ENCODE measurements around the gene DPP10. TPM values are rescaled to one million over a fixed set of nuclear protein-coding genes. Genes with fewer than 3 reads are reported as not detected.

The DPP10 gene
- total and polyA plus RNA-seq, 4 donors: 30.6 to 83.0 (median 48.0) TPM

DNA sequence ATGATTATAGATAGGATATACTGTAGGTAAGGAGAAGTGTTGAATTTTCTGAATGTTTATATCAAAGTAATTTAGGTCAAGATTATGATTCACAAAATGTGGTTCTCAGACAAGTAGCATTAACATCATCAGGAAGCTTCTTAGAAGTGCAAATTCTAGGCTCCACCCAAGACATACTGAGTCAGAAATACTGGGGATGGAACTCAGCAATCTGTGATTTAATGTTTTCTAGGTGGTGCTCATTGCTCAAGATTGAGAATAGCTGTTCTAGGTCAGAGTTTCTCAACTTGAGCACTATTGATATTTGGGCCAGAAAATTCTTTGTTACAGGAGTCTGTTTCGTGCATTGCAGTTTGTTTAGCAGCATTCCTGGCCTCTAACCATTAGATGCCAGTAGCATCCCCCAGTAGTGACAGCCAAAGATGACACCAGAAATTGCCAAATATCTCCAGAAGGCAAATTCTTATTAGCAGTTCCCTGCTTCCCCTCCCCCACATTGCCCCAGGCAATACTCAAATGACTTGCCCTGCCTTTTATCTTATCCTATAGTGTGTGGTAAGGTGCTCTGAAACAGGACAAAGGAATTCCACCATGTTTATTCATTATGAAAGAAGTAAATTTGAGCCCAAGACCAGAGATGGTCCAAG is 1001.2 kb downstream of the DPP10 start:
- 83% methylated on average over 1 of the region's 1 CpG for WGBS (ENCODE audit: insufficient coverage)

DNA sequence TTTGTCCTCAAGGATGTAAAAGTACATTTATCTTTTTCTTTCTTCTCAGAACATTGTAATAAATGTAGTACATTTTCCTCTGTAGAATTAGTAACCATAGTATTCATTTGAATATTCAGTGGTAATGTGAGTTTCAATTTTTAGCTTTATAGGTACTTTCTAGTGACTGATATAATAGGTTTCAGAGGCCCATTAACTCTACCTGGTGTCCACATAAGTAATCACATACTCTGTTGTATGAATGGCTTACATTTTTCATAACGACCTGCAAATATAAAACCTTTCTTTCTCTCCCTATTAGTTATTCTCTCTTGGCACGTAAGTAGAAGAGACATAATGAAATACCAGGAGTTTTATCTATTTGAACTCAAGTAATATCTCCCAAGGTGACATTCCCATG is 1017.6 kb downstream of the DPP10 start:
- no peaks in the 10 kb centered on the region for H3K4me1 ChIP-seq (ENCODE audit: control insufficient read depth, insufficient read depth, low read length)
- no peak overlapping the region for H3K27ac ChIP-seq (ENCODE audit: low read depth, low read length)
- no peak overlapping the region for H3K4me3 ChIP-seq (ENCODE audit: low read depth, low read length)
- DNase-seq (ENCODE audit: low read depth in 4 of 6, low spot score in 6 of 6): peak in 1 of 6 donors; percentile 22
- H3K27me3 ChIP-seq (ENCODE audit: control insufficient read depth, insufficient read depth, low read length): no peaks in the 10 kb centered on the region
- no peaks in the 10 kb centered on the region for H3K36me3 ChIP-seq (ENCODE audit: control insufficient read depth, insufficient read depth, low read length)
- no peaks in the 10 kb centered on the region for H3K9me3 ChIP-seq (ENCODE audit: control insufficient read depth, insufficient read depth, low read length)
- no CpG with 5 or more reads among the region's 2 CpGs for WGBS (ENCODE audit: insufficient coverage)

More for the DNA sequence above, 1001.2 kb downstream of the DPP10 start:
- no peaks in the 10 kb centered on the region for H3K9me3 ChIP-seq (ENCODE audit: control insufficient read depth, insufficient read depth, low read length)
- no peaks in the 10 kb centered on the region for H3K27me3 ChIP-seq (ENCODE audit: control insufficient read depth, insufficient read depth, low read length)
- H3K4me1 ChIP-seq (ENCODE audit: control insufficient read depth, insufficient read depth, low read length): no peaks in the 10 kb centered on the region
- no peaks in the 10 kb centered on the region for H3K36me3 ChIP-seq (ENCODE audit: control insufficient read depth, insufficient read depth, low read length)
- no peak overlapping the region for H3K27ac ChIP-seq (ENCODE audit: low read depth, low read length)
- H3K4me3 ChIP-seq (ENCODE audit: low read depth, low read length): no peak overlapping the region
- DNase-seq (ENCODE audit: low read depth in 4 of 6, low spot score in 6 of 6): no peak

DNA sequence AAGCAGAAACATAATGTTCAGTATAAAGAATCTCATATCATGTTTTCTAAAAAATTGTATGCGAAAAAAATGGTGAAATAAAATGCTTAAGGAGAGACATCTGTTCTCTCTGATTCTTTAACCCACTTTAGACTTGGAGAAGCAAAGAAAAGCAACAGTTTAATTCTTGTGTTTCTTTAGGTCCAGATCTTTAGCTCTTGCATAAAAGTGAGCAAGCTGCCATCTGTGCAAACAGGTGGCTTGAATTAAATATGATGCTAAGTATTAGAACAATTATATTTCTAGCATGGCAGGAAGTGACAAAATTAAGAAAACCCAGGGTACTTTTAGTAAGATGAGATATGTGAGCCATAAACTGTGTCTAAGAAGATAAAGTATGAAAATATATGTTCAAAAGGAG is 1038.3 kb downstream of the DPP10 start:
- Histone ChIP-seq H3K4me3 (ENCODE audit: low read depth, low read length) (no peak overlapping the region), H3K27ac (ENCODE audit: low read depth, low read length) (no peak overlapping the region), H3K4me1 (ENCODE audit: control insufficient read depth, insufficient read depth, low read length) (no peaks in the 10 kb centered on the region), H3K27me3 (ENCODE audit: control insufficient read depth, insufficient read depth, low read length) (no peaks in the 10 kb centered on the region), H3K9me3 (ENCODE audit: control insufficient read depth, insufficient read depth, low read length) (no peaks in the 10 kb centered on the region), H3K36me3 (ENCODE audit: control insufficient read depth, insufficient read depth, low read length) (no peaks in the 10 kb centered on the region)
- peak in 1 of 6 donors; percentile 47 for DNase-seq (ENCODE audit: low read depth in 4 of 6, low spot score in 6 of 6)
- WGBS (ENCODE audit: insufficient coverage): no CpG with 5 or more reads among the region's 1 CpG

DNA sequence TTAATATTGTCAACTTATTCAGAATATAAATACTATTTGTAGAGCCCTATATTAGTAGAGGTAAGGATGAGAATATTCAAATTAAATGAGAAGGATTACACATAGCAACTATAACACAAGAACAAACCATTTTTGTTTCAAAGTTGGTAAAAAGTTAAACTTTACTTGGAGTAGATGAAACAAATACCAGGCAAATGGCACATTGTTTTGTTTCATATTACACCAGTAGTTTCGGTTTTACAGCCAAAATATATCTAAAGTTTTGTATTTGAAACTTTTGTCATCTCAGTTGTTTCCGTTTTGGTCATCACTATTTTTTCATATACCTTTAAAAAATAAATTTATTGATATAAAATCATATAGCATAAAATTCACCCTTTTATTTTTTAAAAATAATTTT is 1039.4 kb downstream of the DPP10 start:
- H3K9me3 ChIP-seq (ENCODE audit: control insufficient read depth, insufficient read depth, low read length): no peaks in the 10 kb centered on the region
- DNase-seq (ENCODE audit: low read depth in 4 of 6, low spot score in 6 of 6): no peak
- H3K4me3 ChIP-seq (ENCODE audit: low read depth, low read length): no peak overlapping the region
- H3K36me3 ChIP-seq (ENCODE audit: control insufficient read depth, insufficient read depth, low read length): no peaks in the 10 kb centered on the region
- H3K27me3 ChIP-seq (ENCODE audit: control insufficient read depth, insufficient read depth, low read length): no peaks in the 10 kb centered on the region
- no peak overlapping the region for H3K27ac ChIP-seq (ENCODE audit: low read depth, low read length)
- no CpG with 5 or more reads among the region's 2 CpGs for WGBS (ENCODE audit: insufficient coverage)
- no peaks in the 10 kb centered on the region for H3K4me1 ChIP-seq (ENCODE audit: control insufficient read depth, insufficient read depth, low read length)

- Histone ChIP-seq H3K27ac (ENCODE audit: low read depth, low read length) (no peak overlapping the region), H3K4me1 (ENCODE audit: control insufficient read depth, insufficient read depth, low read length) (no peaks in the 10 kb centered on the region), H3K36me3 (ENCODE audit: control insufficient read depth, insufficient read depth, low read length) (no peaks in the 10 kb centered on the region), H3K4me3 (ENCODE audit: low read depth, low read length) (no peak overlapping the region), H3K9me3 (ENCODE audit: control insufficient read depth, insufficient read depth, low read length) (no peaks in the 10 kb centered on the region), H3K27me3 (ENCODE audit: control insufficient read depth, insufficient read depth, low read length) (no peaks in the 10 kb centered on the region)
- 61% methylated on average over 3 of the region's 4 CpGs for WGBS (ENCODE audit: insufficient coverage)
- peak in 3 of 6 donors; percentile 5 to 83 (median 56) for DNase-seq (ENCODE audit: low read depth in 4 of 6, low spot score in 6 of 6)
Measured at GRCh38 chr2:115483666-115484065, 1041.2 kb downstream of the DPP10 start.

- Histone ChIP-seq H3K27ac (ENCODE audit: low read depth, low read length) (no peak overlapping the region), H3K4me3 (ENCODE audit: low read depth, low read length) (no peak overlapping the region), H3K36me3 (ENCODE audit: control insufficient read depth, insufficient read depth, low read length) (no peaks in the 10 kb centered on the region), H3K9me3 (ENCODE audit: control insufficient read depth, insufficient read depth, low read length) (no peaks in the 10 kb centered on the region), H3K27me3 (ENCODE audit: control insufficient read depth, insufficient read depth, low read length) (no peaks in the 10 kb centered on the region), H3K4me1 (ENCODE audit: control insufficient read depth, insufficient read depth, low read length) (no peaks in the 10 kb centered on the region)
- no peak for DNase-seq (ENCODE audit: low read depth in 4 of 6, low spot score in 6 of 6)
- WGBS (ENCODE audit: insufficient coverage): 80% methylated on average over 1 of the region's 1 CpG
Measured at GRCh38 chr2:115484486-115484885, 1042.0 kb downstream of the DPP10 start.

- Histone ChIP-seq H3K4me1 (ENCODE audit: control insufficient read depth, insufficient read depth, low read length) (no peaks in the 10 kb centered on the region), H3K27me3 (ENCODE audit: control insufficient read depth, insufficient read depth, low read length) (no peaks in the 10 kb centered on the region), H3K9me3 (ENCODE audit: control insufficient read depth, insufficient read depth, low read length) (no peaks in the 10 kb centered on the region), H3K4me3 (ENCODE audit: low read depth, low read length) (no peak overlapping the region), H3K36me3 (ENCODE audit: control insufficient read depth, insufficient read depth, low read length) (no peaks in the 10 kb centered on the region), H3K27ac (ENCODE audit: low read depth, low read length) (no peak overlapping the region)
- WGBS (ENCODE audit: insufficient coverage): no CpG with 5 or more reads among the region's 4 CpGs
- DNase-seq (ENCODE audit: low read depth in 4 of 6, low spot score in 6 of 6): no peak
Measured at GRCh38 chr2:115484983-115485382, 1042.5 kb downstream of the DPP10 start.

DNA sequence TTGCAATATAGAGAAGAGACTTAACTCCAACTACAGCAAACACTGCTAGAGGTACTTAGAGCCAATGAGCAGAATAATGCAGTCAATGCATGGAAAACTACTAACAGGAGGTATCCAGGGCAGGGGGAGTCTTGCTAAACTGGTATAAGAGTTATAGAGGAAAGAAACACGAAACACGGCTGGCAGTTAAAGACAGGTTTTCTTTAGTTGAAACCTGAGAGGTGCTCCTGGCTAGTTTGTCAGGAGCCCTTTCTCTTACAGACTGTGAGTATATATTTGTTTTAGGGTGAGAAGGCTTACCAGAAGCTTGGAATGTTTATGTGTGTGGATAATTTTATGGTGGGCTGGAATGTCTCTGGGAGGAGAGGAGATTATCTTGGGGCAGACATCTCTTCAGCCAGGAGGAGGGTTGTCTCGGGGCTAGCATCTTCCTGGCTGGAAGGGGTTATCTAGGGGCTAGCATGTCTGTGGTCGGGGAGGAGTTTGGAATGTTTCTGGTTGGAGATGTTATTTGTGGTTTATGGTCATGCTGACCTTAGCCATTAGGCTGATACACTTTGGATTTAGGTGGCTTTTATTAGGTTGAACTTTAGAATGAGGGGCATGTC is 1048.8 kb downstream of the DPP10 start:
- no peaks in the 10 kb centered on the region for H3K9me3 ChIP-seq (ENCODE audit: control insufficient read depth, insufficient read depth, low read length)
- H3K27ac ChIP-seq (ENCODE audit: low read depth, low read length): no peak overlapping the region
- H3K36me3 ChIP-seq (ENCODE audit: control insufficient read depth, insufficient read depth, low read length): no peaks in the 10 kb centered on the region
- no peak for DNase-seq (ENCODE audit: low read depth in 4 of 6, low spot score in 6 of 6)
- 87% methylated on average over 4 of the region's 4 CpGs for WGBS (ENCODE audit: insufficient coverage)
- no peaks in the 10 kb centered on the region for H3K4me1 ChIP-seq (ENCODE audit: control insufficient read depth, insufficient read depth, low read length)
- no peaks in the 10 kb centered on the region for H3K27me3 ChIP-seq (ENCODE audit: control insufficient read depth, insufficient read depth, low read length)
- H3K4me3 ChIP-seq (ENCODE audit: low read depth, low read length): no peak overlapping the region

GRCh38 chr2:115505331-115505730 is 1062.9 kb downstream of the DPP10 start:
- Histone ChIP-seq H3K36me3 (ENCODE audit: control insufficient read depth, insufficient read depth, low read length) (no peaks in the 10 kb centered on the region), H3K9me3 (ENCODE audit: control insufficient read depth, insufficient read depth, low read length) (no peaks in the 10 kb centered on the region), H3K4me3 (ENCODE audit: low read depth, low read length) (no peak overlapping the region), H3K27ac (ENCODE audit: low read depth, low read length) (no peak overlapping the region), H3K27me3 (ENCODE audit: control insufficient read depth, insufficient read depth, low read length) (no peaks in the 10 kb centered on the region), H3K4me1 (ENCODE audit: control insufficient read depth, insufficient read depth, low read length) (no peaks in the 10 kb centered on the region)
- WGBS (ENCODE audit: insufficient coverage): no CpG with 5 or more reads among the region's 3 CpGs
- DNase-seq (ENCODE audit: low read depth in 4 of 6, low spot score in 6 of 6): no peak

- H3K27me3 ChIP-seq (ENCODE audit: control insufficient read depth, insufficient read depth, low read length): no peaks in the 10 kb centered on the region
Measured at GRCh38 chr2:115520727-115521126, 1078.3 kb downstream of the DPP10 start.

More at GRCh38 chr2:115520727-115521126, 1078.3 kb downstream of the DPP10 start:
- WGBS (ENCODE audit: insufficient coverage): 62% methylated on average over 3 of the region's 3 CpGs
- no peaks in the 10 kb centered on the region for H3K4me1 ChIP-seq (ENCODE audit: control insufficient read depth, insufficient read depth, low read length)
- no peak overlapping the region for H3K27ac ChIP-seq (ENCODE audit: low read depth, low read length)
- H3K9me3 ChIP-seq (ENCODE audit: control insufficient read depth, insufficient read depth, low read length): no peaks in the 10 kb centered on the region
- peak in 1 of 6 donors; percentile 69 for DNase-seq (ENCODE audit: low read depth in 4 of 6, low spot score in 6 of 6)
- no peaks in the 10 kb centered on the region for H3K36me3 ChIP-seq (ENCODE audit: control insufficient read depth, insufficient read depth, low read length)
- no peak overlapping the region for H3K4me3 ChIP-seq (ENCODE audit: low read depth, low read length)
